Measurements from ENCODE around the gene PTCSC3.

The PTCSC3 gene

DNA sequence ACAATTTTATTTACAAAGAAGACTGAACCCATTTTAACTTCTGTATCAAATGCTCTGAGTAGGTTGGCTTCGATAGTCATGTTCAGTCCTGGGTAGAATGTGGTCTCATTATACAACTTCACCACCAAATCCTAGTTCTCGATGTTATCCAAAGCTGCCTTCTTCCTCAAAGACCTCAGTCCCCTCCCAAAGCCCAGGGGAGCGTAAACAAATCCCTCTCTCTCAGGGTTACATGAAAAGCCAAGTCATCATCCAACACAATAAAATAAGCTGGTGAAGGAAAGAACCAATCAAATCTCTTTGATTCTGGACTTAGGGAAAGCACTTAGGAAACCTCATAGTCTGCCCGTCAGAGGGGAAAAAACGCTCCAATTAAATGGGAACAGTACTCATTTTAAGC is 9.1 kb downstream of the PTCSC3 start:
- no peak for DNase-seq (ENCODE audit: extremely low spot score)
- CTCF ChIA-PET, result interaction anchor here (0.9 to 1.8 kb wide), 3 partner anchors 9 to 230 kb away, joined by 3 to 5 read pairs (median 4); no protein-coding TSS in a partner anchor
- TF ChIP-seq, protein P1, sequence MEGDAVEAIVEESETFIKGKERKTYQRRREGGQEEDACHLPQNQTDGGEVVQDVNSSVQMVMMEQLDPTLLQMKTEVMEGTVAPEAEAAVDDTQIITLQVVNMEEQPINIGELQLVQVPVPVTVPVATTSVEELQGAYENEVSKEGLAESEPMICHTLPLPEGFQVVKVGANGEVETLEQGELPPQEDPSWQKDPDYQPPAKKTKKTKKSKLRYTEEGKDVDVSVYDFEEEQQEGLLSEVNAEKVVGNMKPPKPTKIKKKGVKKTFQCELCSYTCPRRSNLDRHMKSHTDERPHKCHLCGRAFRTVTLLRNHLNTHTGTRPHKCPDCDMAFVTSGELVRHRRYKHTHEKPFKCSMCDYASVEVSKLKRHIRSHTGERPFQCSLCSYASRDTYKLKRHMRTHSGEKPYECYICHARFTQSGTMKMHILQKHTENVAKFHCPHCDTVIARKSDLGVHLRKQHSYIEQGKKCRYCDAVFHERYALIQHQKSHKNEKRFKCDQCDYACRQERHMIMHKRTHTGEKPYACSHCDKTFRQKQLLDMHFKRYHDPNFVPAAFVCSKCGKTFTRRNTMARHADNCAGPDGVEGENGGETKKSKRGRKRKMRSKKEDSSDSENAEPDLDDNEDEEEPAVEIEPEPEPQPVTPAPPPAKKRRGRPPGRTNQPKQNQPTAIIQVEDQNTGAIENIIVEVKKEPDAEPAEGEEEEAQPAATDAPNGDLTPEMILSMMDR (IDR thresholded peaks at IDR 0.05; ENCODE audit: control extremely low read depth, extremely low read depth, low read depth, missing control alignments), result no peak
- POLR2A ChIA-PET, result no interaction called here

DNA sequence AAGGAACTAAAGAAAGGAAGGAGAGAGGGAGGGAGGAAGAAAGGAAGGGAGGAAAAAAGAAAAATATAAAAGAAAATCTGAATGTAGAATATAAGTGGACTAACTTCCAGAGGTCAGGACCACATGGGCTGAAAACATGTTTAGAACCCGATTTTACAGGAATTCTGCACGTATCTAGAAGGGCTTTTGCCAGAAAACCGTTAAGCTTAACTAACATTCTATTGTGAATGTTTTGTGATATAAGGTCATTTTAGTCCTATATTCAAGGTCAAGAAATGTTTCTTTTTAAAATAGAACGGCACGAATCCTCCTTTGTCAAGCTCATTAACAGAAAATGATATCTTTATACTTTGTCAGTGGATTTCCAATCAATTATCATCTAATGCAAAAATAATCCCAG is 13.1 kb downstream of the PTCSC3 start:
- no peak for DNase-seq (ENCODE audit: extremely low spot score)
- TF ChIP-seq, protein P1 (IDR thresholded peaks at IDR 0.05; ENCODE audit: control extremely low read depth, extremely low read depth, low read depth, missing control alignments), result no peak
- POLR2A ChIA-PET, result no interaction called here
- CTCF ChIA-PET, result no interaction called here

DNA sequence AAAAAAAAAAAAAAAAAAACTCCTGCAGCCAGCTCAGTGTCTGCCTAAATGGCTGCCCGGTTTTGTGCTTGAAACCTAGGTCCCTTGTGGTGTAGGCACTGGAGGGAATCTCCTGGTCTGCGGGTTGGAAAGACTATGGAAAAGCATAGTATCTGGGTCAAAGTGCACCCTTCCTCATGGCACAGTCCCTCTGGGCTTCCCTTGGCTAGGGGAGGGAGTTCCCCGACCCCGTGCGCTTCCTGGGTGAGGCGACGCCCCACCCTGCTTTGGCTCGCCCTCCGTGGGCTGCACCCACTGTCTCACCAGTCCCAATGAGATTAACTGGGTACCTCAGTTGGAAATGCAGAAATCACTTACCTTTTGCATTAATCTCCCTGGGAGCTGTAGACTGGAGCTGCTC is 14.3 kb downstream of the PTCSC3 start:
- TF ChIP-seq, protein P1 (IDR thresholded peaks at IDR 0.05; ENCODE audit: control extremely low read depth, extremely low read depth, low read depth, missing control alignments), result no peak
- ChIA-PET POLR2A (no interaction called here), CTCF (interaction anchor here (1.4 kb wide), 1 partner anchor 11 kb away, joined by 4 read pairs; no protein-coding TSS in a partner anchor)

DNA sequence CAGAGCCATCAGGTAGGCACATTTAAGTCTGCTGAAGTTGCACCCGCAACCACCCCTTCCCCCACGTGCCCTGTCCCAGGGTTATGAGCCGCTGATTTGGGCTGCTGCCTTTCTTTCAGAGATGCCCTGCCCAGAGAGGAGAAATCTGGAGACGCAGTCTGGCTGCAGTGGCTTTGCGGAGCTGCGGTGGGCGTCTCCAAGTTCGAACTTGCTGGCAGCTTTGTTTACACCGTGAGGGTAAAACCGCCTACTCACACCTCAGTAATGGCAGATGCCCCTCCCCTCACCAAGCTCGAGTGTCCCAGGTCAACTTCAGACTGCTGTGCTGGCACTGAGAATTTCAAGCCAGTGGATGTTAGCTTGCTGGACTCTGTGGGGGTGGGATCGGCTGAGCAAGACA is 14.7 kb downstream of the PTCSC3 start:
- ChIA-PET POLR2A (no interaction called here), CTCF (interaction anchor here (1.4 kb wide), 1 partner anchor 12 kb away, joined by 4 read pairs; no protein-coding TSS in a partner anchor)
- DNase-seq (ENCODE audit: extremely low spot score), result no peak
- TF ChIP-seq, protein P1 (IDR thresholded peaks at IDR 0.05; ENCODE audit: control extremely low read depth, extremely low read depth, low read depth, missing control alignments), result no peak

More for the DNA sequence above, 14.3 kb downstream of the PTCSC3 start:
- DNase-seq (ENCODE audit: extremely low spot score), result no peak

DNA sequence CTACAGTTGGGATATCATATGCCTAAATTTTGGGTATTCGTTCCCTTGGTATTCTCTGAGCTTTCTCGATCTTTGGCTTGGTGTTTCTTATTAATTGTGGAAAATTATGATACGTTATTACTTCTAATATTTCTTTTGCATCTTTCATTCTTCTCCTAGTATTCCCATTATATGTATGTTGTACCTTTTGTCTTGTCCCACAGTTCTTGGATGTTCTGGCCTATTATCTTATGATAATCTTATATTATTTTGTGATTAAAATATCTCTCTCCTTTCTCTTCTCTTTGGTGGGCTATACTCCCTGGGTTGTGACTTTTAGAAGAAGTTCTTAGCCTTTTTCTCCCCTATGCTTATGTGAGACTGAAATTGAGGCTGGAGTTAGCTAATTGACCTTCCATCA is 25.2 kb downstream of the PTCSC3 start:
- CTCF ChIA-PET, result no interaction called here
- POLR2A ChIA-PET, result no interaction called here

DNA sequence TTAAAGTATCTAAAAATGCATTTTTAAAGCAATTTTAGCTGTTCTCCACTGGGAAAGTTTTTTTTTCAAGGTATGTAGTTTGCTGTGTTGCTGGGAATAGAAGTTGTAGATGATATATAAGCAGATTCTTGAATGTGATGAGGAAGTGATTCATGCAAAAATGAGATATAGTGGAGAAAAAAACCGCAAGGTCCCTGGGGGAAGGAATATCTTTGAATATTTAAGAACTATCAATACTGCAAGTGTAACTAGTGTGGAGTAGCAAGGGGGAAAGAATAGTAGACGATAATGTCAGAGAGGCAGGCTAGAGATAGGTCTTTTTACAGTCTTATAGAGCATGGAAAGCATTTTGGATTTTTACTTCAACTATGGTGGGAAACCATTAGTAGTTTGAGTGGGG is 42.5 kb downstream of the PTCSC3 start:
- TF ChIP-seq, protein P1 (IDR thresholded peaks at IDR 0.05; ENCODE audit: control extremely low read depth, extremely low read depth, low read depth, missing control alignments), result no peak
- no peak for DNase-seq (ENCODE audit: extremely low spot score)
- POLR2A ChIA-PET, result no interaction called here
- CTCF ChIA-PET, result no interaction called here

More for the DNA sequence above, 25.2 kb downstream of the PTCSC3 start:
- no peak for DNase-seq (ENCODE audit: extremely low spot score)
- TF ChIP-seq, protein P1 (IDR thresholded peaks at IDR 0.05; ENCODE audit: control extremely low read depth, extremely low read depth, low read depth, missing control alignments), result no peak

DNA sequence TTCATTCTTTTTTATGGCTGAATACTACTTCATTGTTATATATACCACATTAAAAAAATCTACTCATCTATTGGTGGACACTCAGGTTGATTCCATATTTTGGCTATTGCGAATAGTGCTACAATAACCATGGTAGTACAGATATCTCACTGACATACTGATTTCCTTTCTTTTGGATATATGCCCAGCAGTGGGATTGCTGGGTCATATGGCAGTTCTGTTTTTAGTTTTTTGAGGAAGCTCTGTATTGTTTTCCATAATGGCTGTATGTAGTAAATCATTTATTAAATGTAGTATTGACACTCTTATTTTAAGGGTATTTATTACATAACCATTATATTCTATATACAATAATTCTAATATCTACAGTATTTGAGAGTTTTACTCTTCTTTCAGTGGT is 43.7 kb downstream of the PTCSC3 start:
- POLR2A ChIA-PET, result no interaction called here
- no peak for DNase-seq (ENCODE audit: extremely low spot score)
- CTCF ChIA-PET, result no interaction called here
- TF ChIP-seq, protein P1 (IDR thresholded peaks at IDR 0.05; ENCODE audit: control extremely low read depth, extremely low read depth, low read depth, missing control alignments), result no peak
